ENCODE data around the gene ZC3H7B. TPM values are rescaled to one million over a fixed set of nuclear protein-coding genes. Genes with fewer than 3 reads are reported as not detected.

Gene ZC3H7B
- total RNA-seq, 1 donor from 2014 or later: 55.6 TPM

Other genes with a start within 250 kb of the ZC3H7B start
- gene EP300, start 208.9 kb upstream of the ZC3H7B start, total RNA-seq: 76.8 and 87.2 TPM in 2 replicates
- 41.4 and 43.8 TPM in 2 replicates for gene L3MBTL2, start 96.2 kb upstream of the ZC3H7B start, total RNA-seq
- gene CHADL, start 60.6 kb upstream of the ZC3H7B start, total RNA-seq: 0.20 and 0.50 TPM in 2 replicates
- 99.8 and 101 TPM in 2 replicates for gene RANGAP1, start 15.3 kb upstream of the ZC3H7B start, total RNA-seq
- 3.0 and 3.3 TPM in 2 replicates for gene TEF, start 80.4 kb downstream of the ZC3H7B start, total RNA-seq
- 30.8 and 32.7 TPM in 2 replicates for gene TOB2, start 145.3 kb downstream of the ZC3H7B start, total RNA-seq
- gene PHF5A, start 167.2 kb downstream of the ZC3H7B start, total RNA-seq: 61.7 and 72.6 TPM in 2 replicates
- gene ACO2, start 167.6 kb downstream of the ZC3H7B start, total RNA-seq: 82.6 and 87.8 TPM in 2 replicates
- 29.5 and 30.5 TPM in 2 replicates for gene POLR3H, start 242.9 kb downstream of the ZC3H7B start, total RNA-seq

Data from T-helper 2 cell treated with Interferon-gamma antibody and Interleukin-4, amounts not matched to agents 100 ng/mL and 5 ng/mL, for 36 hours (primary cell).